Measurements from ENCODE around the gene LRMDA.

Gene LRMDA

GRCh38 chr10:75630746-75631145 lies 199.3 kb downstream of the LRMDA start:
- H4K20me1 ChIP-seq (ENCODE audit: insufficient read depth), result no peaks in the 10 kb centered on the region
- no peak overlapping the region for H2AFZ ChIP-seq (ENCODE audit: low read depth)
- no peaks in the 10 kb centered on the region for H3K36me3 ChIP-seq (ENCODE audit: insufficient read depth)
- H3K9ac ChIP-seq, result no peak overlapping the region
- no peak for TF ChIP-seq CTCF (conservative IDR thresholded peaks at IDR 0.05; ENCODE audit: low read depth, low read length)
- no peak overlapping the region for H3K4me3 ChIP-seq (IDR thresholded peaks at IDR 0.05; ENCODE audit: insufficient read depth, low read depth, low read length)
- no peaks in the 10 kb centered on the region for H3K79me2 ChIP-seq (ENCODE audit: insufficient read depth, low read depth)
- no peak overlapping the region for H3K4me2 ChIP-seq
- H3K4me1 ChIP-seq (ENCODE audit: low read depth, poor library complexity, severe bottlenecking), result no peaks in the 10 kb centered on the region
- no peak overlapping the region for H3K27ac ChIP-seq
- no peaks in the 10 kb centered on the region for H3K27me3 ChIP-seq (ENCODE audit: insufficient read depth, low read depth)

- no peak for TF ChIP-seq CTCF (conservative IDR thresholded peaks at IDR 0.05; ENCODE audit: low read depth, low read length)
Measured at GRCh38 chr10:75632805-75633462, 201.5 kb downstream of the LRMDA start.

GRCh38 chr10:75633568-75633967 lies 202.1 kb downstream of the LRMDA start:
- no peak overlapping the region for H3K4me2 ChIP-seq
- H4K20me1 ChIP-seq (ENCODE audit: insufficient read depth), result no peaks in the 10 kb centered on the region
- TF ChIP-seq CTCF (conservative IDR thresholded peaks at IDR 0.05; ENCODE audit: low read depth, low read length), result no peak
- no peak overlapping the region for H3K9ac ChIP-seq
- H3K4me1 ChIP-seq (ENCODE audit: low read depth, poor library complexity, severe bottlenecking), result no peaks in the 10 kb centered on the region
- no peak overlapping the region for H2AFZ ChIP-seq (ENCODE audit: low read depth)
- no peak overlapping the region for H3K27ac ChIP-seq
- no peaks in the 10 kb centered on the region for H3K79me2 ChIP-seq (ENCODE audit: insufficient read depth, low read depth)
- H3K27me3 ChIP-seq (ENCODE audit: insufficient read depth, low read depth), result no peaks in the 10 kb centered on the region
- no peaks in the 10 kb centered on the region for H3K36me3 ChIP-seq (ENCODE audit: insufficient read depth)
- no peak overlapping the region for H3K4me3 ChIP-seq (IDR thresholded peaks at IDR 0.05; ENCODE audit: insufficient read depth, low read depth, low read length)

More at GRCh38 chr10:75632805-75633462, 201.5 kb downstream of the LRMDA start:
- H3K4me1 ChIP-seq (ENCODE audit: low read depth, poor library complexity, severe bottlenecking), result no peaks in the 10 kb centered on the region
- H3K9ac ChIP-seq, result no peak overlapping the region
- no peaks in the 10 kb centered on the region for H3K36me3 ChIP-seq (ENCODE audit: insufficient read depth)
- H3K79me2 ChIP-seq (ENCODE audit: insufficient read depth, low read depth), result no peaks in the 10 kb centered on the region
- H2AFZ ChIP-seq (ENCODE audit: low read depth), result no peak overlapping the region
- H3K27ac ChIP-seq, result no peak overlapping the region
- H3K4me2 ChIP-seq, result no peak overlapping the region
- H4K20me1 ChIP-seq (ENCODE audit: insufficient read depth), result no peaks in the 10 kb centered on the region
- H3K4me3 ChIP-seq (IDR thresholded peaks at IDR 0.05; ENCODE audit: insufficient read depth, low read depth, low read length), result no peak overlapping the region
- no peaks in the 10 kb centered on the region for H3K27me3 ChIP-seq (ENCODE audit: insufficient read depth, low read depth)

- no peak for TF ChIP-seq CTCF (conservative IDR thresholded peaks at IDR 0.05; ENCODE audit: low read depth, low read length)
- no peak overlapping the region for H3K4me3 ChIP-seq (IDR thresholded peaks at IDR 0.05; ENCODE audit: insufficient read depth, low read depth, low read length)
- no peak overlapping the region for H3K9ac ChIP-seq
- no peaks in the 10 kb centered on the region for H3K4me1 ChIP-seq (ENCODE audit: low read depth, poor library complexity, severe bottlenecking)
- no peak overlapping the region for H3K4me2 ChIP-seq
- no peaks in the 10 kb centered on the region for H3K79me2 ChIP-seq (ENCODE audit: insufficient read depth, low read depth)
- H3K27ac ChIP-seq, result no peak overlapping the region
- H4K20me1 ChIP-seq (ENCODE audit: insufficient read depth), result no peaks in the 10 kb centered on the region
- no peaks in the 10 kb centered on the region for H3K27me3 ChIP-seq (ENCODE audit: insufficient read depth, low read depth)
- H2AFZ ChIP-seq (ENCODE audit: low read depth), result no peak overlapping the region
- no peaks in the 10 kb centered on the region for H3K36me3 ChIP-seq (ENCODE audit: insufficient read depth)
Measured at GRCh38 chr10:75634947-75635346, 203.5 kb downstream of the LRMDA start.
